SK-N-SH (cell line): ENCODE measurements around the gene NPTX1. TPM values are rescaled to one million over a fixed set of nuclear protein-coding genes. Genes with fewer than 3 reads are reported as not detected.
"Not testable (repeated sequence)": the region's sequence is repeated elsewhere in the genome, so short reads cannot be mapped to it uniquely, and the experiment has no call there.

ENCODE experiments used
- CTCF ChIA-PET: fragments of 300-600, 350-600 bp; formaldehyde crosslinking; extraction: SDS; loops from one replicate; lab custom pipeline; 2021; lab: Yijun Ruan, JAX
- POLR2A ChIA-PET: fragments of 350-600 bp; sonication (Branson Sonifier 250); formaldehyde crosslinking; extraction: SDS; loops from one replicate; lab custom pipeline; 2020; ENCODE audit warnings: antibody characterized with exemption, inconsistent platforms; lab: Yijun Ruan, JAX
- DNase-seq: peaks from one replicate; pipeline ENCODE4 v3.0.0; 2012
- H2AFZ ChIP-seq: fragments of 200-600 bp; sonication (generic); 2 replicates; pipeline ENCODE4 v1.8.1; 2016; ENCODE audit warnings: antibody characterized with exemption, mild to moderate bottlenecking, low read depth
- H3F3A ChIP-seq: fragments of 200-600 bp; sonication (generic); replicated peaks from 2 replicates; pipeline ENCODE3; 2016; ENCODE audit warnings: antibody characterized with exemption, mild to moderate bottlenecking; ENCODE audit not compliant: insufficient read depth
- H3K27ac ChIP-seq, 2 experiments: fragments of 200-500 bp in 1 of 2; fragments of 200-600 bp in 1 of 2; sonication (Bioruptor generic) in 1 of 2; sonication (generic), shearing (Covaris generic) in 1 of 2; 2 replicates each; pipeline versions ENCODE4 v1.5.1 to v1.6.1; 2014 to 2016; ENCODE audit warnings: low read depth in 2 of 2, inconsistent platforms in 1 of 2, low read length in 1 of 2, mild to moderate bottlenecking in 1 of 2, mixed read lengths in 1 of 2
- H3K27me3 ChIP-seq: fragments of 200-600 bp; sonication (generic), shearing (Covaris generic); 2 replicates; pipeline ENCODE4 v1.6.1; 2016; ENCODE audit warnings: mixed run types; ENCODE audit not compliant: insufficient read depth
- H3K36me3 ChIP-seq, 2 experiments: fragments of 200-500 bp in 1 of 2; fragments of 200-600 bp in 1 of 2; sonication (Bioruptor generic) in 1 of 2; sonication (generic) in 1 of 2; replicated peaks in 1 of 2; 2 replicates each; pipeline versions ENCODE3 to v1.5.1; 2014 to 2016; ENCODE audit warnings: low read length in 1 of 2, mild to moderate bottlenecking in 1 of 2; ENCODE audit not compliant: insufficient read depth in 2 of 2, control insufficient read depth in 1 of 2
- H3K4me1 ChIP-seq, 2 experiments: fragments of 200-500 bp in 1 of 2; fragments of 200-600 bp in 1 of 2; sonication (Bioruptor generic) in 1 of 2; sonication (generic), shearing (Covaris generic) in 1 of 2; 2 replicates each; pipeline versions ENCODE4 v1.5.1 to v1.6.1; 2014 to 2016; ENCODE audit warnings: low read depth in 1 of 2, low read length in 1 of 2, mixed run types in 1 of 2; ENCODE audit not compliant: insufficient read depth in 2 of 2, control insufficient read depth in 1 of 2
- H3K4me2 ChIP-seq: fragments of 200-600 bp; sonication (generic), shearing (Covaris generic); 2 replicates; pipeline ENCODE4 v1.6.1; 2017; ENCODE audit warnings: mixed run types
- H3K4me3 ChIP-seq, 2 experiments: fragments of 200-500 bp in 1 of 2; fragments of 200-600 bp in 1 of 2; sonication (Bioruptor generic) in 1 of 2; sonication (generic), shearing (Covaris generic) in 1 of 2; 2 replicates each; pipeline versions ENCODE4 v1.5.1 to v1.8.1; 2014 to 2016; ENCODE audit warnings: low read depth in 2 of 2, inconsistent platforms in 1 of 2, low read length in 1 of 2, mild to moderate bottlenecking in 1 of 2, mixed read lengths in 1 of 2, moderate library complexity in 1 of 2
- H3K79me2 ChIP-seq: fragments of 200-600 bp; sonication (generic); 2 replicates; pipeline ENCODE4 v1.8.1; 2017; ENCODE audit warnings: mild to moderate bottlenecking; ENCODE audit not compliant: insufficient read depth
- H3K9ac ChIP-seq: fragments of 200-600 bp; sonication (generic); 2 replicates; pipeline ENCODE4 v1.6.1; 2017; ENCODE audit warnings: mixed run types
- H3K9me2 ChIP-seq: fragments of 200-600 bp; sonication (generic); 2 replicates; pipeline ENCODE4 v1.6.1; 2017; ENCODE audit warnings: mixed run types
- H3K9me3 ChIP-seq: fragments of 200-600 bp; sonication (generic); 2 replicates; pipeline ENCODE4 v1.6.1; 2017; ENCODE audit warnings: mixed run types, mild to moderate bottlenecking, moderate library complexity
- H4K20me1 ChIP-seq: fragments of 200-600 bp; sonication (generic); 2 replicates; pipeline ENCODE4 v1.6.1; 2017; ENCODE audit warnings: mild to moderate bottlenecking, mixed run types; ENCODE audit not compliant: insufficient read depth
- EZH2phosphoT487 ChIP-seq: fragments of 200-600 bp; sonication (generic); IDR thresholded peaks from 2 replicates; pipeline ENCODE4 v1.6.1; 2017; ENCODE audit warnings: low read depth, mixed run types, mild to moderate bottlenecking, antibody characterized with exemption, moderate library complexity, borderline replicate concordance
- FOSL2 ChIP-seq: IDR thresholded peaks from 2 replicates; pipeline ENCODE4 v1.4.0; 2012; ENCODE audit warnings: low read depth, mild to moderate bottlenecking, moderate library complexity, borderline replicate concordance
- FOXJ3 ChIP-seq: sonication (generic); formaldehyde crosslinking; IDR thresholded peaks from 2 replicates; pipeline ENCODE4 v1.5.1; 2020; ENCODE audit warnings: mild to moderate bottlenecking, missing genetic modification reagents
- GABPA ChIP-seq: IDR thresholded peaks from 2 replicates; pipeline ENCODE4 v1.4.0; 2012; ENCODE audit warnings: low read depth, mild to moderate bottlenecking
- GATA2 ChIP-seq: sonication (generic); formaldehyde crosslinking; IDR thresholded peaks from 2 replicates; pipeline ENCODE4 v1.5.0; 2020; ENCODE audit warnings: mild to moderate bottlenecking, missing genetic modification reagents
- JUND ChIP-seq: IDR thresholded peaks from 2 replicates; pipeline ENCODE4 v1.4.0; 2012
- MXI1 ChIP-seq: IDR thresholded peaks from 2 replicates; pipeline ENCODE4 v1.6.1; 2012; ENCODE audit warnings: mild to moderate bottlenecking, low read depth, low read length, improper control_type of control experiment
- PBX3 ChIP-seq: IDR thresholded peaks from 2 replicates; pipeline ENCODE4; 2012
- RFX5 ChIP-seq: IDR thresholded peaks from 2 replicates; pipeline ENCODE4 v1.6.1; 2012; ENCODE audit warnings: mild to moderate bottlenecking, improper control_type of control experiment, low read length
- USF2 ChIP-seq: fragments of 150-350 bp; IDR thresholded peaks from 2 replicates; pipeline ENCODE4 v1.6.1; 2017; ENCODE audit warnings: antibody characterized with exemption, low read length, low read depth, borderline replicate concordance
- ZBTB33 ChIP-seq: IDR thresholded peaks from 2 replicates; pipeline ENCODE4 v1.4.0; 2012; ENCODE audit warnings: low read depth, borderline replicate concordance
- WGBS: methylation state at CpG from one replicate; pipeline ENCODE4 v1.1.6; 2017; ENCODE audit warnings: low lambda C conversion rate; 5-methylcytosine and 5-hydroxymethylcytosine counted together
- polyA plus RNA-seq, 3 experiments: library from polyadenylated mRNA; depleted of rRNA; stranded (reverse); fragments of >200 nt; gene quantifications; 2 replicates each; pipeline ENCODE4 v1.2.3, GENCODE V29; 2012

The NPTX1 gene
- polyA plus RNA-seq, 1 of the 3 experiments (the other 2 are of a cell fraction), result 0.05 TPM

- no peaks in the 10 kb centered on the region for H3K27me3 ChIP-seq
- H3K4me1 ChIP-seq, result peaks cover 0 to 9% of the 10 kb centered on the region in 2 experiments; a peak in 1 of 4 replicates
- H3K9me2 ChIP-seq, result no peaks in the 10 kb centered on the region
- H3K4me2 ChIP-seq, result no peak overlapping the region
- H3K79me2 ChIP-seq, result no peaks in the 10 kb centered on the region
- H2AFZ ChIP-seq, result no peak overlapping the region
- ChIA-PET CTCF (interaction anchor here (0.6 to 1.3 kb wide), 2 partner anchors 9 to 67 kb away, joined by 3 to 6 read pairs; no protein-coding TSS in a partner anchor), POLR2A (no interaction called here)
- no peaks in the 10 kb centered on the region for H4K20me1 ChIP-seq
- H3F3A ChIP-seq, result peaks cover 10% of the 10 kb centered on the region
- H3K27ac ChIP-seq, result no peak overlapping the region
- TF ChIP-seq GATA2 (CRISPR knock-in tag) (no peak), FOXJ3 (CRISPR knock-in tag) (no peak), USF2 (no peak), PBX3 (no peak), EZH2phosphoT487 (no peak), RFX5 (no peak), GABPA (no peak), MXI1 (no peak), JUND (no peak), ZBTB33 (no peak), FOSL2 (no peak)
- no peak for DNase-seq
- no peak overlapping the region for H3K4me3 ChIP-seq
- H3K9ac ChIP-seq, result no peak overlapping the region
- no peaks in the 10 kb centered on the region for H3K36me3 ChIP-seq
- WGBS, result 75% methylated on average over 3 of the region's 3 CpGs
- H3K9me3 ChIP-seq, result no peaks in the 10 kb centered on the region
Measured at GRCh38 chr17:80507965-80508364, 31.6 kb upstream of the NPTX1 start.

GRCh38 chr17:80507177-80507576, 30.8 kb upstream of the NPTX1 start:
- H3K9me3 ChIP-seq, H2AFZ ChIP-seq, H3K27me3 ChIP-seq, CTCF ChIA-PET, H3K9me2 ChIP-seq, H3K36me3 ChIP-seq, H3K4me1 ChIP-seq, H3K79me2 ChIP-seq, H3K4me2 ChIP-seq, H3K27ac ChIP-seq, POLR2A ChIA-PET, DNase-seq, H3K9ac ChIP-seq, H3K4me3 ChIP-seq, H4K20me1 ChIP-seq: not testable (repeated sequence)
- WGBS, result 17% methylated on average over 4 of the region's 4 CpGs
- peaks cover 10% of the 10 kb centered on the region for H3F3A ChIP-seq
